GM04504 (cell line): ENCODE data around the gene XG.
"Not testable (repeated sequence)": the region's sequence is repeated elsewhere in the genome, so short reads cannot be mapped to it uniquely, and the experiment has no call there.

Experiments
- DNase-seq: peaks from one replicate; pipeline ENCODE4 v3.0.0-alpha.2; 2012; ENCODE audit warnings: low read depth

Gene XG, protein sequence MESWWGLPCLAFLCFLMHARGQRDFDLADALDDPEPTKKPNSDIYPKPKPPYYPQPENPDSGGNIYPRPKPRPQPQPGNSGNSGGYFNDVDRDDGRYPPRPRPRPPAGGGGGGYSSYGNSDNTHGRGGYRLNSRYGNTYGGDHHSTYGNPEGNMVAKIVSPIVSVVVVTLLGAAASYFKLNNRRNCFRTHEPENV

DNA sequence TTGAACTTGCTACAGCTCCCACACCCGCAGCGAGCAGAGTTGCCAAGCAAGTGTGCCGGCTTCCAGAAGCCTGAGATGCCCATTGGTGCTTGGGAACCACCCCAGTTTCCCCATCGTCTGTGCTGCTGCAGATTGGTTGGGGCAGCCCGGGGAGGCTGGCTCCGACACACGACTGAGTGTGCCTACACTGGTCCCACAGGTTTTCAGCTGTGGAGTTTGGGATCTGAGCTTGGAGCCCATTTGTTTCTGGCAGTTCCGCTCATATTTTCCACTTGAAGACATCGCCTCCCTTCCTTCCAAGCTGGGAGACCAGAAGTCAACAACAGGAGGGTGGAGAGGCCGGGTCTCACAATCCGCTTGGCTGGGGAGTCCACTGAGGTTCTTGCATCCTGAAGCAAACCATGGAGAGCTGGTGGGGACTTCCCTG lies at the start of gene XG:
TSS of gene XG (plus strand) at position 167 of the 427 bp plus-strand sequence. CDS start at position 402, 235 bp downstream.
- DNase-seq: peak; percentile 46

DNA sequence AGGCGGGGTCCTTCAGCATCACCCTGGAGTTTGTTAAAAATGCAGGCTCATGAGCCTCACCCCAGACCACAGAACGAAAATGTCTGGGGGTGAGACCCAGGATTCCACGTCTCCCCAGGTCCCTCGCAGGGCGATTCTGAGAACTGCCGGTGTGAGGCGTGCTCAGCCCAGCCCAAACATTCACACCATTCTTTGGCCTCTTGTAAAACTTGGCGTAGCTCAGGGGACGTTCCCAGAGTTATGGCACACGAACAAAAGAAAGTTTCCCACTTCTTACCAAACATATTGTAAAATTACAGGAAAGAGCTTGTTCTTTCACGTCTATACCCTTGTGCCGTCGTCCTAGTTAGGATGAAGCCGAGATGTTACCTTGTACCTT lies 47.9 kb upstream of the XG start:
- DNase-seq: no peak

DNA sequence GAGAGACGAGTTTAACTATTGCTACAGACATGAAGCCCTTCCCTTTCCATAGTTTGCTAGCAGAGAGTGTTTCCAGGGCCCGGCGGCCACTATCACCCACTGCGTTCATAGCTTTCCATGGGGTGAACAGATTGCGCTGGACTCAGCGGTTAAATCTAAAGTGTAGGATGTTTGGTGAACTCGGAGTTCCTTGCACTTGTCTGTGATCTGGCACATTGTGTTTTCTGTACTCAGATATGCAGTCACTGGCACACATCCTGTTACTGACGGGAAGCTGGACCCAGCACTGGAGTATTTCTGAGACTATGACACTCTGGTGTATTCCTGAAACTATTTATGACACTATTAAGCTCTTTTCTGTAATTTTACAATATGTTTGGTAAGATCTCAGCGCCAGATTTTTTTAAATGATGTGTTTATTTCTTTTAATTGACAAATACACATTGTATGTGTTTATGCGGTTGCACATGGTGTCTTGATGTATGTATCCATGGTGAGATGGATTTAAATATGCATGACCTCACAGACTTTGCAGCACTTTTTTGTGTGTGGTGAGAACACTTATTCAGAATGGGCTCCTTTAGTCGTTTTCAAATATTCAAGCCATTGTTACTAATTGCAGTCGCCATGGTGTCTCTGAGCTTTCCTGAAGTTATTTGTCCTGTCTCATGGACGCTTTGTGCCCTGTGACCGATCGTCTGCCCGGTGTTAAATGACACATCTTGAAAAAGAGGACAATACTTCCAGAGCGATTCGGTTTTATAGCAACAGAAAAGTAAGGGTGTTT lies 46.6 kb upstream of the XG start:
- no peak for DNase-seq

DNA sequence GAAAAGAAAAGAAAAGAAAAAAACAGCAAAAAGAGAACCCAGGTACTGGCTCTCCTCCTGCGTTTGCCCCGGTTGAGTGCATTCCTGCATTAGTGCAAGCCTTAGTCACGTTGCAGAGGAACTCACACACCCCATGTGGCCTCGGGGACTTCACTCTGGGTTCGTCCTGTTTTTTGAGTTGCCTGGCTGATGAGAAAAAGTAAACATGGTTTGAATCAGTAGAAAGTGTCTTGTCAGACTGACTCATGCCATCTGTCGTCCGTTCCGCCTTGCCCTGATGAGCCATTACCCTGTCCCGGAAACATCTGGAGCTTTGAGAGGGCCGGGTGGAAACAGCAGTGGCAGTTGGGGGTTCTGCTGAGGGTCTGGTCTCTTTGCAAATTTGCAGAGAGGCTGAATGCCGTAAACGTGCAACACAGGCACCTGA lies 44.5 kb upstream of the XG start:
- DNase-seq: peak; percentile 96

DNA sequence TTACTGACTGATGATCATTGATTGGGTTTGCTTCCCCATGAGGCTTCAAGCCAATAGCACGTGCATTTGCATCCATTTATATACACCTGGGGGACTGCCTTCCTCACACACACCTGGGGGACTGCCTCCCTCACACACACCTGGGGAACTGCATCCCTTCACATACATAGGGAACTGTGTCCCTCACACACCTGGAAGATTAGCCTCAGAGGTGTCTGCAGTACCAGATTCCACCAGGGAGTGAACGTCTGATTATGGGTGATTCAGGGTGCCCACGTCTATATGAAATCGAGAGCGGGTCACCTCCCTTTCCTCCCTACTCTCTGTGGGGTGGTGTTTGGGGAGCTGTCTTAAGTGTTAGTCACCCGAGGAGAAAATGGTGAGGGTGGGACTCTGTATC lies 43.8 kb upstream of the XG start:
- no peak for DNase-seq

DNA sequence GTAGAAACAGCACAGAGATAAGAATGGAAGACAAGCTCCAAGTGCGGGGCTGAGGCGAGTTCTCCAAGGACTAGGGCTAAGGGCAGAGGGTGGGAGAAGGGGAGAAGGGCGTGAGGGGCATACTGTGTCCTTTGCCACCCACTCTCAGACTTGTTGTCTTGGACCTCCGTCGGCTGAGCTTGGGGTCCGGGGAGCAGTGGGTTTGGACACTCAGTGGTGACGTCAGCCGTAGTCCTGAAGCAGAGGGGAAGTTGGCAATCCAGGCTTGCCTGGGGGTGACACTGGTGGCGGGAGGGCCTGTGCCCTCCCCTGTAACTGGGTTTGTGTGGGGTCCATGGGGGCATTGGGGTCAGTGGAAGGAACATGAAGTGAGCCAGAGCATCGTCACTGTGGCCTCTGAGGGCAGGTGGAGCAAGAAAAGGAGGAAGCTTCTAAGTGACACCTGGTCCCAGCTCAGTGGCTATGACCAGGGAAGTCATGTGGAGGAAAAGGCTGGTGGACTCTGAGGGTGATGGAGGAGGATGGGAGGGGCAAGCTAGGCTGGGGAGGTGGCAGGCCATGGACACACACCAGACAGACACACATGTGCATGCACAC lies 43.1 kb upstream of the XG start:
- DNase-seq: no peak

DNA sequence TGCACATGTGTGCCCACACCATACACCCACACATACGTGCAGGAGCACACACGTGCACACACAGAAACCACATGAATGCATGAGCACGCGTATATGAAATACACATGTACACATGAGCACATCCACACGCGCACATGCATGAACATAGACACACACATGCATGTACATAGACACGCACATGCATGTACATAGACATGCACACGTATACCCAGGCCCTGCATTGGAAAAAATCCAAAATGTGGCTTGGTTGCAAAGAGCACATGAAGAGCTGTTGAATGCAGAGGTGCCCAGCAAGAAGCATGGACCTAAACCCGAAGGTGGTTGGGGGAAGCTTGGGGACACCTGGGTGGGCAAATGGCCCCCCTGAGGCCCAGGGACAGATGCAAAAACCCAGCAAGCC lies 42.3 kb upstream of the XG start:
- no peak for DNase-seq

DNA sequence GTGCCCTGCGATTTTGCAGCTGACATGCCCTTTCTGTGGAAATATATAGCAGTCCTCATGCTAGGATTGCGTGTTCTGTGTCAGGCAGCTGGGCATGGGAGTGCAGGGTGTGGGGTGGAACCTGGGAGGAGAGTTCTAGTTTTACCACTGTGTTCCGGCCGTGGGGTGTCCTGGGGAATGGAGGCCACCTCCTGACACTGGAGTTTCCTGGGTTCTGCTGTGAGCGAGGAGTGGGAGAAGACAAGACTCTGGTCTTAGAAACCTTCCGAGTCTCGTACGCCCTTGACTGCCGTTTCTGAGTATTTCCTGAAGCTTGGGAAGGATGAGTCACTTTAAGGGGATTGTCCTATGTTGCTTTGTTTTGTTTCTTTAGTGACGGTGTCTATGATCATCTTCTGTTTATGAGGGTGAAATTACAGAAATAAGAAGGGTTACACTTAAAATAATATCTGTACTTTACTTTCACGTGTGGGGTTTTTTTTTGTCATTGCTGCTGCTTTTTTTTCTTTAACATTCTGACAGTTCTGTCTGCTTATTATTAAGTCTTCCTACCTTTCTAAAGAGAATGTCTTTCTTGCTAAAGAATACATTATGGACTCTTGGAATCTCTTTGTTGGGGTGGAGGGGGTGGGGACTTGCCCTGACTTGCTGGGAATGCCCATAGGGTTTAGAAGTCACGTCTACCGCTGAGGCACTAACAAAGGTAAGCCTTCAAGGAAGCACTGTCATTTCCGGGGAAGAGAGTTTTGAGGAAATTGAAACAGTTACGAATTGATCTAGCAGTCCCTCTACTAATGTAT lies 41.6 kb upstream of the XG start:
- DNase-seq: peak; percentile 73

DNA sequence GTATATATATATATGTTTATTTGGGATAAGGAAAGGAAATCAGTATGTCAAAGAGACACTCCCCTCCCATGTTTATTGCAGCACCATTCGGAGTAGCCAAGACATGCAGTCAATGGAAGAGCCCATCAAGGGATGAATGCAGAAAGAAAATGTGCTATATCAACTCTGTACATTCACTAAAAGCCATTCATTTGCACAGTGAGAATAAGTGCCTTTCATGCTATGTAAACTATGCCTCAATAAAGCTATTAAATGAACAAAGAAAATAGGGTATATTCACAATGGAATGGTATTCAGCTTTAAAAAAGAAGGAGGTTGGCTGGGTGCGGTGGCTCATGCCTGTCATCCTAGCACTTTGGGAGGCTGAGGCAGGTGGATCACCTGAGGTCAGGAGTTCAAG lies 40.4 kb upstream of the XG start:
- no peak for DNase-seq

DNA sequence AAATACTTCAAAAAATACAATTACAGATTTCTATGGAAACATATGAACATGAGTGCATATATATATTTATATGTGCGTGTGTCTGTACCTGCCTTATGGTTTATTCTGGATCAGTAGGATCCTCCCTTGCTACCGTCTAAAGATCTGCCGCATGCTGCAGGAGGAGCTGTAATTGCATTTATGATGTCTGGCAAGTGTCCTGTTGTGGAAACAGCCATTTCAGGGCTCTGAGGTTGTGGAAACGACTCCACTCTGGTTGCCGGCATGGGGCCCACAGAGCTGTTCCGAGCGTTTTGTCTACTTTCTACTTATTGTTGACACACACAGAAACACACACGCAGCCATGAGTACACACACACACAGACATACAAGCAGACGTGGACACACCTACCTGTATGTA lies 39.4 kb upstream of the XG start:
- DNase-seq: no peak

DNA sequence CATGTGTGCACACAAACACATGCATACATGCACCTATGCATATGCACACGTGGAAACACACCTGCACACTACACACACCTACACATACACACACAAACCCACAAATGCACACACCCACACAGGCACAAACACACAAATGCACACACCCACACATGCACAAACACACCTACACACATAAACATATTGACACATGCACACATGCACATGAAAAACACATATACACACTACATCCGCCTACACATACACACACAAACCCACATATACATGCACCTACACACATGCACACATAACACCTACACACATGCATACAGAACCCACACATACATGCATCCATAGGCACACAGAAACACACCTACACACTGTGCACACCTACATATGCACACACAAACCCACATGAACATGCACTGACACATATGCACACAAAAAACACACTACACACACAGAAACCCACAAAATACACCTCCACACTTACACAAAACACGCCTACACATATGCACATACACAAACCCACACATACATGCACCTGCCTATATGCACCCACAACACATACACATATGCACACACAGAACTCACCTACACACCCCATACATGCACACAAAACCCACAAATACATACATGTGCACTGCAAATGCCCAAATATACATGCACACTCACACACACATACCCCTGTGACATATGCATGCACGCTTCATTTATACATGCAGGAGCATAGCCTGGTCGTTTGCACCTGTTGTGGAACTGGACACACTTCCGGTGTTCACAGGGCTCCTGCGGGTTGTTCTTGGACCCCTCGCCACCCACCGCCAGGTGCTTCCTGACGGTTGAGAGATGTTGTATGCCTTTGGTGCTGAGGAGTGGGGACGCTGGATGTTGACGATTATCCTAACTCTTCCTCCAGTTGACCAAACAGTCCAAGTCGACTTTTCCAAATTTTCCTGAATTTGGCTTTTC lies 38.7 kb upstream of the XG start:
- no peak for DNase-seq

DNA sequence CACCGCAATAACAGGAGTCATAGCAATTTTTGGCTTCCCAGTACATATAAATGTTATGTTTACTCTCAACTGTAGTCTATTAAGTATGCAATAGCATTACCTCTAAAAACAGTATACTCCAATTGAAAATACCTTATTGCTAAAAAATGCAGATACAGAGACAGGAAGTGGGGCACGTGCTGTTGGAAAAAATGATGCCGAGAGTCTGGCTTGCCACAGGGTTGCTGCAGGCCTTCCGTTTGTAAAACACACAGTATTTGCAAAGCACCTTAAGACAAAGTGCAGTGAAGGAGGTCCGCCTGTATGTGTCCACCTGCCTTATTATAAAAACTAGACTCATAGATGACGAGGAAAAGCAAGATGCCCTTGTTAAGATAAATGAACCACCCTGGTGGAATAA lies 37.3 kb upstream of the XG start:
- DNase-seq: no peak

DNA sequence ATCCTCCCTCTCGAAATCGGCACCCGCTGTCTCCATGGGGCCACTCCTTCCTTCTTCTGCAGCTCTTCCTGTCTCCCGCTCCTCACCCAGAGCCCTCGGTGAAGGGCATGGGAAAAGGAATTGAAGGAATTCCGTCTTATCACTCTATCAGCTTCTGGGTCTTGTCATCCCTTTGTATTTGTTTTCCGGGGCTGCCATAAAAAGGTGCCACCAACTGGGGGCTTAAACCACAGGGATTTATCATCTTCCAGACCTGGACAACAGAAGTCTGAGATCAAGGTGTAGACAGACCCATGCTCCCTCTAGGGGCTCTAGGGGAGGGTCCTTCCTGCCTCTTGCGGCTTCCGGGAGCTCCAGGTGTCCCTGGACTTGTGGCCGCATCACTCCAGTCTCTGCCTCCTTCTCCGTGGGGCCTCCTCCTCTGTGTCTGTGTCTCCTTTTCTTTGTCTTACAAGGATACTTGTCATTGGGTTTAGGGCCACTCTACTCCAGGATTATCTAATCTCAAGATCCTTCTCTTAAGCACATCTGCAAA lies 36.7 kb upstream of the XG start:
- DNase-seq: no peak

DNA sequence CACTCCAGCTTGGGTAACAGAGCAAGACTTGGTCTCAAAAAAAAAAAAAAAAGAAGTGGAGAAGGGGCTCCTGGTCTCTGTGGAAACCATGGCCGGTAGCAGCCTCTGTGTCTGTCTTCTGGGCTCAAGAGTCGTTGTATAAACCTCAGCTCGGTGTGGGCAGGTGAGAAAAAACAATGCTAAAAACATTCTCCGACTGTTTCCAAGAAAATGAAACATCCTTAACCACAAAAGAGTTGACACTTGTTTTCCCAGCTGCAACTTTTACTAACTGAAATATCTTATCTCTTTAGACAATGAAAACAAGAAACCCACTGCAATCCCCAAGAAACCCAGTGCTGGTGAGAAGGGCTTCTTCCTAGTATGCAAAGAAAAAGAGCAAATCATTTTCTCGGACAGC lies 34.5 kb upstream of the XG start:
- no peak for DNase-seq

DNA sequence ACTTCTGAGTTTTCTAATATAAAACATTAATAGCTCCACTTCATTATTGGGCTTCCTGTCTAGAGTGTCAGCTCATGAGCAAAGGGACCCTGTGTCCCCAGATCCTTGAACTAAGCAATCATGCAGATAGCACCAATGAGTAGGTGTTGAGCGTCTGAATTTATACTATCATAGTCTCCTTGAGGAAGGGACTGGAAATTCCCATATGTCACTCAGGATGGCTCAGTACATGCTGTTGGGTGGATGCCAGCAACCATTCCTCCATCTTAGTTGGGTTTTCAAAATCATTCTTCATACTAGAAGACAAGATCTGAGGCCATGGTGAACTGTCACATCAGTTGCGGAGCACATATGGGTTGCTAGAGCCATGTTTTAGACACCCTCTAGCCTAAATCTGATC lies 33.0 kb upstream of the XG start:
- no peak for DNase-seq

DNA sequence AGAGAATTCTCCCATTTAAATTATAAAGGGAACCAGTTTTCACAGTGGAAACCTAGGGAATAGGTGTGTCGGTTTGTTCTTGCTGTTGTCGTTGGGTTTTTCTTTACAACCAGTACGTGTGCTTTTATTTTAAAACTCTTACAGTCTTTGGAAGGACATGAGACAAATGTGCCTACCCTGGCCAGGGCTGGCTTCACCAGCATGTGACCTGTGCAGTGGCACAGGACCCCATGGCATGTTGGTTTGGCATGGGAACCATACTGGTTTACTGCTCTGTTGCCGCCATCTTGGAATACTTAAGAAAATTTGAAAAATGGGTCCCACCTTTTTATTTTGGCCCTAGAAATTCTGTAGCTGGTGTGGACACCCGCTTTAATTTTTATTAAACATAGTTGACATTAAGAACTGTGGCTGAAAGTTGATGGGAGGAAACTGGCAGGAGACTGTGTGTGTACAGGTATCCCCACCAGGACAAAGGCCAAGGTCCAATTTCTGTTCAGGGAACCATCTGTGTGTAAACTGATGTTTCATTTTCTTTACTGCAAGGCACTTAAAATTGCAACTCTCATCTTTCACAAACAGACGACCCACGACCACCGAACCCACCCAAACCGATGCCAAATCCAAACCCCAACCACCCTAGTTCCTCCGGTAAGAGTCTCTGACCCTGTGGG lies 31.9 kb upstream of the XG start:
- no peak for DNase-seq

DNA sequence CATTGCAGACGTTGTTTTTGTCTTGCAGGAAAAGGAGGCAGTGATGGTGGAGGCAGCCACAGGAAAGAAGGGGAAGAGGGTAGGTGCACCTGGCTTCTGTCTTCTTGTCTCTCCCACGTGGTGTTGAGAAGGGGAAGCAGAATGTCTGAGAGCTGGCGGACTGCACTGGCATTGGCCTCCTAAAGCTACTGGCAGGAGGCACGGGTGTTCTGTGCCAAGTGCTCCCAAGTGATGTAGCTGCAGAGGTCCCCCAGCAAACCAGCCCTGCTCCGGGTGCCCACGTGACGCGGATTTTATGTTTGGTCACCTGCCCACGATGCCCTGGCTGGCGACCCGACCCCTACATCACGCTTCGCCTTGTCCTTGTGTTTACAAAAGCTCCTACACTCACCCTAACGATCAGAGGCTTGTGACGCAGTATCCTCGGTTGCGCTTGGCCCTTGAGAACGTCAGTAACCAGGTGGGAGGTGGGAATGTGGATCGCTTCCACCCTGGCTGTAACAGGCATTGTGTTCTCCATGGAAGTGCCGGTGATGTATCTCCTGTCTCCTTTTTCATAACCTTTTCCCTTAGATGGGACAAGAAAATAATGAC lies 28.5 kb upstream of the XG start:
- no peak for DNase-seq

DNA sequence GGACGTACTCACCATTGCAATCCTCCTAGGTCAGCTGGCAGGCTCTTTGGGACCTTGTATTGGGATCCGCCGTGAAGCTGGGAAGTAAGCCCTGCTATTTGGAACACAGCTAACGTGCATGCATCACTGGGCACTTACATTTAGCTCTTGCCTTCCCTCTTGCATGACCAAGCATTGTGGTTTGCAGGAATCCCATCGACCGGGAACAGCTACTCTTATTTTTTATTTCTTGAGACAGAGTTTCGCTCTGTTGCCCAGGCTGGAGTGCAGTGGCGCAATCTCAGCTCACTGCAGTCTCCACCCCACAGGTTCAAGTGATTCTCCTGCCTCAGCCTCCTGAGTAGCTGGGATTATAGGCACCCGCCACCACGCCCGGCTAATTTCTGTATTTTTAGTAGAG lies 24.6 kb upstream of the XG start:
- not testable (repeated sequence) for DNase-seq

DNA sequence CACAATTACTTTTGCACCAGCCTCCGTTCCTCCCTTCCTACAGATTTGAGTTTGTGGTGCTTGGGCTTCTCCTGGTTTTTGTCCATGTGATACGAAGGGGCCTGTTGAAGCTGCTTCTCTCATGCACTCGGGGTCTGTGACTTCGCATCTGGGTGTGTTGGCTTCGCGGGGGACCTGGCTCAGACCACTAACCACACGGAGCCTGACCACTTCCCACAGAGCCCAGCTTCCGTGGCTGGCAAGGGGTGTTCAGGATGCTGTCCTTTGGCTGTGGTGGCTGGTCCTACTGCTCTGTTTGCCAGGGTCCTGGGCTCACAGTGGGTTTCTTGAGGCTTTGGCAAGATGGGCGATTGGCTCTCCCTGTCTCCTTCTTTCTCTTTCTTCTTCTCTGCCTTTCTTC lies 19.8 kb upstream of the XG start:
- DNase-seq: no peak

DNA sequence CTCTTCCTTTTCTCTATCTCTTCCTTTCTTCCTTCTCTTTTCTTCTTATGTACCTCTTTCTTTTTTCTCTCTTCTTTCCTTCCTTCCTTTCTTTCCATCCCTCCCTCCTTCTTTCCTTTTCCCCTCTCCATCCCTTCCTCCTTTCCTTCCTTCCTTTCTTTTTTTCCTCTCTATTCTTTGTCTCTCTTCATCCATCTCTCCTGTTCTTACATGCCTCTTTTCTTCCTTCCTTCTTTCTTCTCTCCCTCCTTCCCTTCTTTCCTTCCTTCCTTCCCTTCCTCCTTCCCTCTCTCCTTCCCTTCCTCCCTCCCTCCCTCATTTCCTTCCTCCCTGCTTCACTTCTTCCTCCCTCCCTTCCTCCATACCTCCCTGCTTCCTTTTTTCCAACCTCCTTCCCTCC lies 19.2 kb upstream of the XG start:
- no peak for DNase-seq
